Ovary (tissue), 9 donors: ENCODE measurements around the gene ZFHX2. TPM values are rescaled to one million over a fixed set of nuclear protein-coding genes. Genes with fewer than 3 reads are reported as not detected.

Experiments
- DNase-seq, 5 donors: peaks; one replicate each; pipeline ENCODE4 v3.0.0-alpha.2; 2019 to 2020
- H3K27ac ChIP-seq, 2 donors: fragments of 200-600 bp; one replicate each; pipeline versions ENCODE4 v1.5.1 to v1.8.0; 2019 to 2022
- H3K27me3 ChIP-seq: fragments of 200-600 bp; one replicate; pipeline ENCODE4 v1.8.0; 2022
- H3K36me3 ChIP-seq: fragments of 200-600 bp; sonication (generic); one replicate; pipeline ENCODE4 v1.5.1; 2019
- H3K4me1 ChIP-seq: one replicate; pipeline ENCODE4 v1.8.1; 2013; ENCODE audit warnings: mild to moderate bottlenecking, moderate library complexity; ENCODE audit not compliant: insufficient read depth
- H3K4me3 ChIP-seq: fragments of 200-600 bp; sonication (generic); one replicate; pipeline ENCODE4 v1.5.1; 2017
- H3K9me3 ChIP-seq, 2 donors: fragments of 200-600 bp in 1 of 2; sonication (generic) in 1 of 2; one replicate each; pipeline versions ENCODE4 v1.5.1 to v1.8.1; 2013 to 2019; ENCODE audit warnings: mild to moderate bottlenecking in 1 of 2, moderate library complexity in 1 of 2
- EP300 ChIP-seq: sonication (generic); formaldehyde crosslinking; IDR thresholded peaks from one replicate; pipeline ENCODE4 v1.6.1; 2017; ENCODE audit warnings: antibody characterized with exemption
- POLR2A ChIP-seq: fragments of 450-650 bp; IDR thresholded peaks from one replicate; pipeline ENCODE4 v1.6.1; 2017; ENCODE audit warnings: antibody characterized with exemption, mild to moderate bottlenecking, moderate library complexity
- WGBS, 3 donors: extraction: QIAGEN DNeasy Blood & Tissue Kit in 1 of 3; methylation state at CpG; one replicate each; pipeline versions ENCODE4 v1.1.5 to v1.1.7; 2013 to 2017; 5-methylcytosine and 5-hydroxymethylcytosine counted together
- intact Hi-C, 4 donors: fragments of 100-400 bp; cut with DNase I; formaldehyde crosslinking; loops; one replicate each; pipeline versions ENCODE4 v1.11.0 to v1.15.1; 2022 to 2023
- polyA plus RNA-seq, 2 donors: library from polyadenylated mRNA; stranded (reverse); fragments of 200-250 nt in 1 of 2; fragments of 350-450 nt in 1 of 2; fragmentation: Illumina TruSeq in 1 of 2; extraction: RNeasy Lipid Tissue Mini Kit (QIAGEN cat#74804) in 1 of 2; gene quantifications; one replicate each; pipeline ENCODE4 v1.2.3, GENCODE V29; 2013 to 2014
- total RNA-seq, 7 donors: library from RNA; depleted of rRNA in 2 of 7; stranded (reverse); fragments of >200 nt in 2 of 7; fragmentation: NEBNext Ultra II Directional in 3 of 7; extraction: Animal tissue kit (Norgen Biotek cat#: 25700) in 3 of 7; gene quantifications; one replicate each; pipeline versions ENCODE4 v1.1.0 to v1.2.4, GENCODE V29; 2016 to 2023
- TF ChIP-seq, protein P1 (sequence below), 3 donors: fragments of 450-650 bp in 2 of 3; fragments of 200-600 bp in 1 of 3; IDR thresholded peaks; one replicate each; pipeline versions ENCODE4 v1.5.1 to v1.8.0; 2016 to 2022; ENCODE audit warnings: antibody characterized with exemption in 3 of 3, mild to moderate bottlenecking in 1 of 3
- donor health status: DM: no; HTN: no; CAD: no; lungs with moderate emphysema.
- donor health status: DM: no; HTN: no; CAD: no.
- donor health status: Bipolar disorder and iron deficiency.
- donor health status: DM: yes; HTN: yes; CAD: no.
- donor health status: DM: no; HTN: no; CAD: no.
- donor health status: DM: yes; HTN: yes; CAD: no.

ZFHX2 gene
- total and polyA plus RNA-seq, 9 donors, result 0.34 to 2.3 (median 1.1) TPM

GRCh38 chr14:23483236-23483854 is 68.2 kb downstream of the ZFHX2 start:
- Histone ChIP-seq H3K36me3 (no peaks in the 10 kb centered on the region), H3K27me3 (no peaks in the 10 kb centered on the region), H3K4me3 (no peak overlapping the region), H3K4me1 (no peaks in the 10 kb centered on the region), H3K9me3 (no peaks in the 10 kb centered on the region), H3K27ac (no peak overlapping the region)
- TF ChIP-seq, protein P1, sequence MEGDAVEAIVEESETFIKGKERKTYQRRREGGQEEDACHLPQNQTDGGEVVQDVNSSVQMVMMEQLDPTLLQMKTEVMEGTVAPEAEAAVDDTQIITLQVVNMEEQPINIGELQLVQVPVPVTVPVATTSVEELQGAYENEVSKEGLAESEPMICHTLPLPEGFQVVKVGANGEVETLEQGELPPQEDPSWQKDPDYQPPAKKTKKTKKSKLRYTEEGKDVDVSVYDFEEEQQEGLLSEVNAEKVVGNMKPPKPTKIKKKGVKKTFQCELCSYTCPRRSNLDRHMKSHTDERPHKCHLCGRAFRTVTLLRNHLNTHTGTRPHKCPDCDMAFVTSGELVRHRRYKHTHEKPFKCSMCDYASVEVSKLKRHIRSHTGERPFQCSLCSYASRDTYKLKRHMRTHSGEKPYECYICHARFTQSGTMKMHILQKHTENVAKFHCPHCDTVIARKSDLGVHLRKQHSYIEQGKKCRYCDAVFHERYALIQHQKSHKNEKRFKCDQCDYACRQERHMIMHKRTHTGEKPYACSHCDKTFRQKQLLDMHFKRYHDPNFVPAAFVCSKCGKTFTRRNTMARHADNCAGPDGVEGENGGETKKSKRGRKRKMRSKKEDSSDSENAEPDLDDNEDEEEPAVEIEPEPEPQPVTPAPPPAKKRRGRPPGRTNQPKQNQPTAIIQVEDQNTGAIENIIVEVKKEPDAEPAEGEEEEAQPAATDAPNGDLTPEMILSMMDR (IDR thresholded peaks at IDR 0.05), result no peak
- TF ChIP-seq POLR2A (no peak), EP300 (no peak)
- DNase-seq, result no peak
- intact Hi-C loops, result loop anchor here in 3 of 4 donors (5.0 to 10.0 kb wide), 4 partner anchors 51 to 461 kb away; no protein-coding TSS in a partner anchor
- 47 to 49% (median 49%) methylated on average over 9 of the region's 9 CpGs for WGBS, 3 donors

- Histone ChIP-seq H3K9me3 (no peaks in the 10 kb centered on the region), H3K4me3 (no peak overlapping the region), H3K4me1 (no peaks in the 10 kb centered on the region), H3K27me3 (no peaks in the 10 kb centered on the region), H3K36me3 (no peaks in the 10 kb centered on the region), H3K27ac (no peak overlapping the region)
- intact Hi-C loops, result loop anchor here in 3 of 4 donors (5.0 to 10.0 kb wide), 4 partner anchors 52 to 462 kb away; no protein-coding TSS in a partner anchor
- TF ChIP-seq EP300, result no peak
- TF ChIP-seq, protein P1 (IDR thresholded peaks at IDR 0.05), result no peak
- TF ChIP-seq POLR2A, result no peak
- no peak for DNase-seq
Measured at GRCh38 chr14:23482823-23483148, 68.8 kb downstream of the ZFHX2 start.

DNA sequence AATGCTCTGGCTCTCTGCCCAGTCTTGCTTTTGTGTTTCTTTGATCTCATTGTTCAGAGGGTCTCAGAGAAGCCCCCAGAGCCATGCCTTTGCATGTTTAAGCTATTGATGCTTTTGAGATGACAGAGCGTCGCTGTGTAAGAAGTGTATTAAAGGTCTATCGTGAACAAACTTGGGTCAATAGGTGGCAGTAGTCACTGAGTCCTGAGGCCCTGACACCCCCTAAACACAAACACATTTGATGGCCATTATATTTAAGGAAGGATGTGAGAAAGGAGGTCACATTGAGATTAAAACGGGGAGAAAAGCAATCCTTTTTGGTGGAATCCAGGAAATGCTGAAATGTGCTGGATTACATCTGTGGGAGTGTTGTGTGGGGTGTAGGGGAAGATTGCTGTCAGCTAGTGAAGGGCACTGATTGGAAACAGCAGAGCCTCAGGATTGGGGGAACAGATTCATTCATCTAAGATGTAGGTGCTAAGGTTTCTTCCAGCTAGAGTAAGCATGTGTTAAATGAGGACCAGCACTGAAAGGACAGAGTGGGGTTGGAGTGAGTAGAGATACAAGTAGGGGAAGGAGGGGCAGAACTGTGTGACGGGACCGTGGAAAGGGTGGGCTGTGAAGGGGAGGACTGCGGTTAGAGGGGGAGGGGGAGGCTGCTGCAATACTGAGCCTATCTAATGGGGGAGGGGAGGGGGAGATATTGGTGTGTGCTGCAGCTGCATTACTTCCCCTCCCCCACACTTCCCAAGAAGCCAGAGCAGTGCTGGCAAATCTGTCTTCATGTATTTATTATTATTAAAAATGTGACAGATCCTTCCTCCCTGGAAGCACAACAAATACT is 69.4 kb downstream of the ZFHX2 start:
- Histone ChIP-seq H3K27ac (no peak overlapping the region), H3K4me1 (no peaks in the 10 kb centered on the region), H3K27me3 (no peaks in the 10 kb centered on the region), H3K9me3 (no peaks in the 10 kb centered on the region), H3K4me3 (no peak overlapping the region), H3K36me3 (no peaks in the 10 kb centered on the region)
- WGBS, 3 donors, result 34 to 45% (median 40%) methylated on average over 7 of the region's 7 CpGs
- intact Hi-C loops, result loop anchor here in 3 of 4 donors (5.0 to 10.0 kb wide), 4 partner anchors 53 to 463 kb away; no protein-coding TSS in a partner anchor
- DNase-seq, result no peak
- TF ChIP-seq POLR2A, result no peak
- TF ChIP-seq EP300, result no peak
- TF ChIP-seq, protein P1 (IDR thresholded peaks at IDR 0.05), result no peak

- no peak for DNase-seq
- H3K4me1 ChIP-seq, result no peaks in the 10 kb centered on the region
- no peaks in the 10 kb centered on the region for H3K27me3 ChIP-seq
- no peak for TF ChIP-seq EP300
- no peaks in the 10 kb centered on the region for H3K36me3 ChIP-seq
- H3K4me3 ChIP-seq, result no peak overlapping the region
- 51 to 59% (median 55%) methylated on average over 3 of the region's 3 CpGs for WGBS, 3 donors
- no peaks in the 10 kb centered on the region for H3K9me3 ChIP-seq
- no peak overlapping the region for H3K27ac ChIP-seq
- intact Hi-C loops, result loop anchor here in 3 of 4 donors (5.0 to 10.0 kb wide), 4 partner anchors 53 to 463 kb away; no protein-coding TSS in a partner anchor
Measured at GRCh38 chr14:23481362-23481970, 70.1 kb downstream of the ZFHX2 start.
